H1 (cell line): ENCODE measurements around the gene ARPP21. TPM values are rescaled to one million over a fixed set of nuclear protein-coding genes. Genes with fewer than 3 reads are reported as not detected.

Experiments used
- CTCF ChIA-PET: fragments of 300-600 bp; sonication (Branson Sonifier 250); formaldehyde crosslinking; loops from one replicate; lab custom pipeline; 2021; ENCODE audit not compliant: partially characterized antibody; lab: Charles Lee
- POLR2A ChIA-PET: fragments of 300-600 bp; sonication (Branson Sonifier 250); formaldehyde crosslinking; loops from one replicate; lab custom pipeline; 2021; ENCODE audit warnings: inconsistent platforms; ENCODE audit not compliant: partially characterized antibody; lab: Charles Lee
- DNase-seq, 2 experiments: peaks; one replicate each; pipeline versions ENCODE4 v3.0.0 to v3.0.0-alpha.2; 2010 to 2022; ENCODE audit warnings: low spot score in 2 of 2, low read depth in 1 of 2, mixed read lengths in 1 of 2
- FAIRE-seq: peaks from 2 replicates; lab custom pipeline; 2011; peaks lifted over from hg19 to GRCh38; lab: Jason Lieb, UNC
- H2AFZ ChIP-seq: 2 replicates; pipeline ENCODE4 v1.8.1; 2012; ENCODE audit warnings: low read length, inconsistent platforms
- H2AK5ac ChIP-seq: 2 replicates; pipeline ENCODE4 v1.6.1; 2013; ENCODE audit warnings: low read depth, low read length
- H2BK120ac ChIP-seq: replicated peaks from 2 replicates; pipeline ENCODE3; 2013; ENCODE audit warnings: low read depth, low read length, inconsistent platforms
- H2BK12ac ChIP-seq: 2 replicates; pipeline ENCODE4 v1.6.1; 2013; ENCODE audit warnings: low read depth, low read length
- H2BK15ac ChIP-seq: 2 replicates; pipeline ENCODE4 v1.6.1; 2013; ENCODE audit warnings: low read length
- H2BK20ac ChIP-seq: 2 replicates; pipeline ENCODE4 v1.6.1; 2013; ENCODE audit warnings: low read length
- H2BK5ac ChIP-seq: 2 replicates; pipeline ENCODE4 v1.6.1; 2013; ENCODE audit warnings: low read depth, low read length
- H3K14ac ChIP-seq: 2 replicates; pipeline ENCODE4 v1.6.1; 2013; ENCODE audit warnings: inconsistent platforms; ENCODE audit not compliant: insufficient read length
- H3K18ac ChIP-seq: 2 replicates; pipeline ENCODE4 v1.6.1; 2013; ENCODE audit warnings: low read length; ENCODE audit errors: extremely low read depth
- H3K23ac ChIP-seq: 2 replicates; pipeline ENCODE4 v1.6.1; 2013; ENCODE audit warnings: inconsistent platforms; ENCODE audit not compliant: insufficient read length
- H3K23me2 ChIP-seq: 2 replicates; pipeline ENCODE4 v1.6.1; 2013; ENCODE audit warnings: low read depth, low read length
- H3K27ac ChIP-seq: 2 replicates; pipeline ENCODE4 v1.6.1; 2011; ENCODE audit warnings: low read depth, low read length, inconsistent platforms
- H3K27me3 ChIP-seq, 4 experiments: replicated peaks in 1 of 4; 1 replicate in 1 of 4; 2 replicates in 3 of 4; pipeline versions ENCODE4 v1.6.1 to v1.8.1; 2011 to 2013; ENCODE audit warnings: low read length in 3 of 4, mild to moderate bottlenecking in 3 of 4, inconsistent platforms in 2 of 4, mixed read lengths in 2 of 4, moderate library complexity in 1 of 4; ENCODE audit not compliant: control insufficient read depth in 3 of 4, insufficient read depth in 3 of 4; ENCODE audit errors: extremely low read depth in 1 of 4
- H3K36me3 ChIP-seq, 4 experiments: 2 replicates each; pipeline versions ENCODE4 v1.6.1 to v1.8.1; 2011 to 2013; ENCODE audit warnings: mild to moderate bottlenecking in 4 of 4, low read length in 3 of 4, moderate library complexity in 2 of 4, control low read depth in 1 of 4, inconsistent platforms in 1 of 4; ENCODE audit not compliant: insufficient read depth in 4 of 4, control insufficient read depth in 2 of 4
- H3K4ac ChIP-seq: replicated peaks from 2 replicates; pipeline ENCODE3; 2013; ENCODE audit warnings: low read length, low read depth, mixed read lengths, inconsistent platforms; ENCODE audit not compliant: insufficient read length
- H3K4me1 ChIP-seq, 4 experiments: replicated peaks in 1 of 4; 1 replicate in 1 of 4; 2 replicates in 3 of 4; pipeline versions ENCODE4 v1.6.1 to v1.8.1; 2011 to 2013; ENCODE audit warnings: low read length in 3 of 4, inconsistent platforms in 2 of 4, mixed read lengths in 1 of 4; ENCODE audit not compliant: insufficient read depth in 4 of 4, control insufficient read depth in 3 of 4
- H3K4me2 ChIP-seq, 2 experiments: 2 replicates each; pipeline versions ENCODE4 v1.6.1 to v1.8.1; 2011 to 2013; ENCODE audit warnings: low read depth in 2 of 2, low read length in 2 of 2, control low read depth in 1 of 2, inconsistent platforms in 1 of 2, mild to moderate bottlenecking in 1 of 2; ENCODE audit not compliant: insufficient read depth in 1 of 2
- H3K4me3 ChIP-seq, 4 experiments: fragments of 200-600, 300-600 bp in 1 of 4; sonication (generic), shearing (Covaris generic), sonication (Bioruptor Twin) in 1 of 4; 2 replicates each; pipeline versions ENCODE4 v1.5.1 to v1.8.1; 2011 to 2016; ENCODE audit warnings: low read length in 4 of 4, low read depth in 3 of 4, control low read depth in 2 of 4, inconsistent platforms in 2 of 4, mild to moderate bottlenecking in 2 of 4, mixed read lengths in 1 of 4, moderate library complexity in 1 of 4; ENCODE audit not compliant: insufficient read depth in 2 of 4; ENCODE audit errors: extremely low read depth in 1 of 4
- H3K56ac ChIP-seq: replicated peaks from 2 replicates; pipeline ENCODE3; 2013; ENCODE audit warnings: low read depth, mild to moderate bottlenecking, mixed read lengths, low read length, inconsistent platforms; ENCODE audit not compliant: insufficient read length
- H3K79me1 ChIP-seq: 2 replicates; pipeline ENCODE4 v1.6.1; 2013; ENCODE audit warnings: low read depth, low read length, control low read depth
- H3K79me2 ChIP-seq, 2 experiments: 2 replicates each; pipeline versions ENCODE4 v1.6.1 to v1.8.1; 2012 to 2013; ENCODE audit warnings: low read length in 2 of 2, mild to moderate bottlenecking in 2 of 2, inconsistent platforms in 1 of 2; ENCODE audit not compliant: insufficient read depth in 2 of 2, control insufficient read depth in 1 of 2
- H3K9ac ChIP-seq, 4 experiments: replicated peaks in 1 of 4; 1 replicate in 1 of 4; 2 replicates in 3 of 4; pipeline versions ENCODE4 v1.6.1 to v1.8.1; 2011 to 2013; ENCODE audit warnings: low read depth in 3 of 4, low read length in 3 of 4, control low read depth in 2 of 4, mild to moderate bottlenecking in 2 of 4, moderate library complexity in 2 of 4, inconsistent platforms in 1 of 4; ENCODE audit errors: extremely low read depth in 1 of 4
- H3K9me3 ChIP-seq, 2 experiments: 2 replicates each; pipeline versions ENCODE4 v1.6.1 to v1.8.1; 2012 to 2013; ENCODE audit warnings: mild to moderate bottlenecking in 2 of 2, moderate library complexity in 2 of 2, control low read depth in 1 of 2, inconsistent platforms in 1 of 2, low read depth in 1 of 2, low read length in 1 of 2, mixed read lengths in 1 of 2; ENCODE audit not compliant: insufficient read depth in 2 of 2
- H4K20me1 ChIP-seq, 2 experiments: replicated peaks in 1 of 2; 2 replicates each; pipeline versions ENCODE3 to v1.8.1; 2011 to 2013; ENCODE audit warnings: inconsistent platforms in 2 of 2, low read length in 2 of 2, mild to moderate bottlenecking in 1 of 2; ENCODE audit not compliant: insufficient read depth in 2 of 2, control insufficient read depth in 1 of 2
- H4K5ac ChIP-seq: 2 replicates; pipeline ENCODE4 v1.6.1; 2013; ENCODE audit warnings: low read length, low read depth, mixed read lengths, inconsistent platforms; ENCODE audit not compliant: insufficient read length
- H4K8ac ChIP-seq: 2 replicates; pipeline ENCODE4 v1.8.0; 2013; ENCODE audit warnings: mild to moderate bottlenecking, moderate library complexity, low read length, inconsistent platforms; ENCODE audit not compliant: insufficient read depth; ENCODE audit errors: extremely low read depth
- H4K91ac ChIP-seq: replicated peaks from 2 replicates; pipeline ENCODE3; 2013; ENCODE audit warnings: low read length, mixed read lengths, inconsistent platforms; ENCODE audit not compliant: insufficient read length
- BCL11A ChIP-seq, 2 experiments: IDR thresholded peaks; one replicate each; pipeline ENCODE4 v1.6.1; 2011; ENCODE audit warnings: low read depth in 2 of 2, low read length in 2 of 2, mild to moderate bottlenecking in 2 of 2
- CBX5 ChIP-seq: fragments of 300-800, 300-1000 bp; sonication (generic); IDR thresholded peaks from 2 replicates; pipeline ENCODE4 v1.7.1; 2016; ENCODE audit warnings: antibody characterized with exemption, low read length, low read depth
- CEBPB ChIP-seq: IDR thresholded peaks from 2 replicates; pipeline ENCODE4 v1.6.1; 2012; ENCODE audit warnings: low read depth, low read length
- EGR1 ChIP-seq: IDR thresholded peaks from 2 replicates; pipeline ENCODE4 v1.6.1; 2011; ENCODE audit warnings: low read depth, low read length, borderline replicate concordance
- EP300 ChIP-seq, 2 experiments: IDR thresholded peaks; 1 replicate in 1 of 2; 2 replicates in 1 of 2; pipeline ENCODE4 v1.6.1; 2011 to 2012; ENCODE audit warnings: low read depth in 2 of 2, low read length in 2 of 2, mild to moderate bottlenecking in 2 of 2, borderline replicate concordance in 1 of 2, inconsistent platforms in 1 of 2, moderate library complexity in 1 of 2
- MAX ChIP-seq: IDR thresholded peaks from 2 replicates; pipeline ENCODE4 v1.6.1; 2012; ENCODE audit warnings: inconsistent platforms
- NANOG ChIP-seq: IDR thresholded peaks from 2 replicates; pipeline ENCODE4 v1.6.1; 2011; ENCODE audit warnings: low read length, low read depth, mild to moderate bottlenecking, inconsistent platforms; ENCODE audit not compliant: insufficient read depth, poor library complexity, severe bottlenecking
- SP2 ChIP-seq: IDR thresholded peaks from 2 replicates; pipeline ENCODE4 v1.6.1; 2012; ENCODE audit warnings: mild to moderate bottlenecking, low read length, inconsistent platforms
- SP4 ChIP-seq: IDR thresholded peaks from 2 replicates; pipeline ENCODE4 v1.6.1; 2012; ENCODE audit warnings: low read length, inconsistent platforms
- TCF12 ChIP-seq: IDR thresholded peaks from 2 replicates; pipeline ENCODE4 v1.6.1; 2011; ENCODE audit warnings: low read depth, mild to moderate bottlenecking, low read length
- WGBS, 2 experiments: shearing (Covaris generic) in 1 of 2; methylation state at CpG; one replicate each; pipeline versions ENCODE4 v1.1.6 to v1.1.7; 2013 to 2015; ENCODE audit warnings: low lambda C conversion rate in 2 of 2, mixed read lengths in 2 of 2, inconsistent platforms in 1 of 2, low coverage in 1 of 2, missing lambda C conversion rate in 1 of 2; ENCODE audit not compliant: insufficient replicate concordance in 2 of 2, insufficient coverage in 1 of 2, insufficient read length in 1 of 2; ENCODE audit errors: extremely low coverage in 1 of 2, missing lambda C conversion rate in 1 of 2; 5-methylcytosine and 5-hydroxymethylcytosine counted together
- polyA plus RNA-seq, 7 experiments: library from polyadenylated mRNA; depleted of rRNA in 3 of 7; stranded (reverse) in 5 of 7; unstranded in 2 of 7; fragments of >200 nt in 5 of 7; fragments of 200-250 nt in 2 of 7; gene quantifications; 1 replicate in 5 of 7; 2 replicates in 1 of 7; 4 replicates in 1 of 7; pipeline versions ENCODE4 v1.2.1 to v1.2.3, GENCODE V29; 2011 to 2013; ENCODE audit warnings: missing spikeins in 2 of 7, mixed read lengths in 2 of 7
- total RNA-seq: library from RNA; stranded (reverse); fragmentation: NEBNext Ultra II Directional; extraction: Animal tissue kit (Norgen Biotek cat#: 25700); gene quantifications from 2 replicates; pipeline ENCODE4 v1.2.1, GENCODE V29; 2021

The ARPP21 gene
- total and polyA plus RNA-seq, 2 of the 8 experiments (the other 6 are each of a cell fraction or from before 2014, with no cell fraction given) = not detected

GRCh38 chr3:35670408-35670965, 31.2 kb downstream of the ARPP21 start:
- H2BK15ac ChIP-seq = no peak overlapping the region
- H3K9ac ChIP-seq = no peak overlapping the region
- no peak overlapping the region for H2BK120ac ChIP-seq
- no peak overlapping the region for H2BK5ac ChIP-seq
- H2BK20ac ChIP-seq = no peak overlapping the region
- no peak overlapping the region for H4K5ac ChIP-seq
- no peak overlapping the region for H3K14ac ChIP-seq
- H3K4me2 ChIP-seq = no peak overlapping the region
- no peak overlapping the region for H2AK5ac ChIP-seq
- H3K79me1 ChIP-seq = no peaks in the 10 kb centered on the region
- H2AFZ ChIP-seq = no peak overlapping the region
- no peak overlapping the region for H4K91ac ChIP-seq
- no peak overlapping the region for H3K4ac ChIP-seq
- no peak overlapping the region for H3K56ac ChIP-seq
- no peaks in the 10 kb centered on the region for H3K27me3 ChIP-seq
- H4K20me1 ChIP-seq = no peaks in the 10 kb centered on the region
- no peak overlapping the region for H3K23ac ChIP-seq
- no peaks in the 10 kb centered on the region for H3K4me1 ChIP-seq
- no peak overlapping the region for H2BK12ac ChIP-seq
- H3K9me3 ChIP-seq = no peaks in the 10 kb centered on the region
- H3K27ac ChIP-seq = no peak overlapping the region
- no peak for DNase-seq
- no peak overlapping the region for H3K4me3 ChIP-seq
- H3K23me2 ChIP-seq = no peaks in the 10 kb centered on the region
- no peak for TF ChIP-seq EP300 (IDR thresholded peaks at IDR 0.05; ENCODE audit: borderline replicate concordance in 1 of 2, low read depth in 2 of 2, low read length in 2 of 2)
- TF ChIP-seq CBX5 = no peak
- TF ChIP-seq TCF12 = no peak
- no peak for TF ChIP-seq SP2
- TF ChIP-seq SP4 = no peak
- TF ChIP-seq NANOG = no peak
- no peak for TF ChIP-seq BCL11A (IDR thresholded peaks at IDR 0.05; ENCODE audit: low read depth in 2 of 2, low read length in 2 of 2)
- TF ChIP-seq MAX = no peak
- TF ChIP-seq EGR1 = no peak
- no peak for TF ChIP-seq CEBPB
- H3K18ac ChIP-seq = no peak overlapping the region
- POLR2A ChIA-PET = no interaction called here
- WGBS, 2 experiments = 91% methylated on average over 9 of the region's 9 CpGs; no CpG with 5 or more reads in 1 of the 2 experiments
- no peak for FAIRE-seq
- H3K36me3 ChIP-seq = no peaks in the 10 kb centered on the region
- CTCF ChIA-PET = interaction anchor here (1.0 kb wide), 2 partner anchors 238 to 254 kb away, joined by 3 read pairs; no protein-coding TSS in a partner anchor
- no peaks in the 10 kb centered on the region for H3K79me2 ChIP-seq
- H4K8ac ChIP-seq = no peak overlapping the region
